NCI-H748 (cell line): ENCODE measurements around the gene PTH1R.

Experiments used
- DNase-seq: peaks from one replicate; lab custom pipeline; 2025; ENCODE audit not compliant: unreplicated experiment; lab: John Stamatoyannopoulos, UW

Gene PTH1R

GRCh38 chr3:46897829-46898320 lies 20.4 kb downstream of the PTH1R start:
- DNase-seq: no peak

- no peak for DNase-seq
Measured at GRCh38 chr3:46898321-46899150, 21.0 kb downstream of the PTH1R start.

GRCh38 chr3:46899151-46900006 lies 21.9 kb downstream of the PTH1R start:
- no peak for DNase-seq

GRCh38 chr3:46900007-46900292 lies 22.4 kb downstream of the PTH1R start:
- peak; percentile 78 for DNase-seq

- no peak for DNase-seq
Measured at GRCh38 chr3:46900356-46900755, 22.8 kb downstream of the PTH1R start.

DNA sequence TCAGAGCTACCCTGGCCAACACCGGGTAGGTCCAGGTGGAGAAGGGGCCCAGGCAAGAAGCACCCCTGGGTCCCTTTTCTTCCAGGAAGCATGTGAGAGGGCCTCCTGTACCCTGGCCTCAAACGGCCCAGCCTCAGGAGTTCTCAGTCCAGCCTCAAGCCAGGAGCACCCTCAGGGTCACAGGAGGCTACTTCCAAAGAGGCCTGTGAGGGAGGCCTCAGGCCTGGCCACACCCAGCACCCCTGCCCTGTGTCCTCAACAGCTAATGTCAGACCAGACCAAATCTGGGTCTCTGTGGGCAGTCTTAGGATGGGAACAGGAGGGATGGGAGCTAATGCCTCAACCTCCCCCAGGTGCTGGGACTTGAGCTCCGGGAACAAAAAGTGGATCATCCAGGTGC lies 23.5 kb downstream of the PTH1R start:
- DNase-seq: no peak

DNA sequence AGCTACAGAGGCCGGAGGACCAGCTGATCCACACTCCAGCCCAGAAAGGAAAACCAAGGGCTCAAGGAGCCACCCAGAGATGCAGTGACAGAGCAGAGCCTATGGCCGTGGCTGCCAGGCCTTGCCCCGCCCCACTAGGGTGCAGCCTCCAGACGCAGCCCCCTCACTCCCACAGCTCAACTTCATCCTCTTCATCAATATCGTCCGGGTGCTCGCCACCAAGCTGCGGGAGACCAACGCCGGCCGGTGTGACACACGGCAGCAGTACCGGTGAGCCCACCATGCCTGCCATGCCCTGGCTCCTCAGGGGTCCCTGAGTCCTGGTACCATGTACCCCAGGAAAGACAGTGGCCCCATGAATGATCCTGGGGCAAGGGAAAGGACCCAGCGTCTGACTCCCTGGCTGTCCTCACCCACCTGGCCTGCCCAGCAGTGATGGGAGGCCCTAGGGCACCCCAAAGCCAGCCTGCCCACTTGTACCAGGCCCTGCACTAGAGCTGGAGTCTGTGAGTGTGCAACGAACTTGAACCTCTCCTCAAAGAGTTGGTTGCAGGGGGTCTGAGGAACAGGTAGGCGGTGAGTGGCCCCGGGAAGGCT lies 24.2 kb downstream of the PTH1R start:
- no peak for DNase-seq

DNA sequence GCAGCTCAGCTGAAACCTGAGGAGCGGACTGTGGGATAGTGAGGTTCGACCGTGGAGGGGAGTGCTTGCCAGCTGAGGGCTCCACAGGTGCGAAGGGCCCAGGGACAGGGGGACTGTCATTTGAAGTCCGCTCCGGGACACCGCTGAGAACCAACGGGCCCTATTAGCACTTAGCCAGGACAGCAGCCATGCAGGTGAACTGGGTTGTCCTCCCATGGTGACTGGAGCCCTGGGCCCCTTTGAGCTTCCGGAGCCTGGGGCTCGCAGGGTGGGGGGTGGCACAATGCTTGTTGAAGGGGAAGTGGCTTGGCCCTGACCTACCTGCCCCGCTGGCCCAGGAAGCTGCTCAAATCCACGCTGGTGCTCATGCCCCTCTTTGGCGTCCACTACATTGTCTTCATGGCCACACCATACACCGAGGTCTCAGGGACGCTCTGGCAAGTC lies 24.7 kb downstream of the PTH1R start:
- DNase-seq: no peak

DNA sequence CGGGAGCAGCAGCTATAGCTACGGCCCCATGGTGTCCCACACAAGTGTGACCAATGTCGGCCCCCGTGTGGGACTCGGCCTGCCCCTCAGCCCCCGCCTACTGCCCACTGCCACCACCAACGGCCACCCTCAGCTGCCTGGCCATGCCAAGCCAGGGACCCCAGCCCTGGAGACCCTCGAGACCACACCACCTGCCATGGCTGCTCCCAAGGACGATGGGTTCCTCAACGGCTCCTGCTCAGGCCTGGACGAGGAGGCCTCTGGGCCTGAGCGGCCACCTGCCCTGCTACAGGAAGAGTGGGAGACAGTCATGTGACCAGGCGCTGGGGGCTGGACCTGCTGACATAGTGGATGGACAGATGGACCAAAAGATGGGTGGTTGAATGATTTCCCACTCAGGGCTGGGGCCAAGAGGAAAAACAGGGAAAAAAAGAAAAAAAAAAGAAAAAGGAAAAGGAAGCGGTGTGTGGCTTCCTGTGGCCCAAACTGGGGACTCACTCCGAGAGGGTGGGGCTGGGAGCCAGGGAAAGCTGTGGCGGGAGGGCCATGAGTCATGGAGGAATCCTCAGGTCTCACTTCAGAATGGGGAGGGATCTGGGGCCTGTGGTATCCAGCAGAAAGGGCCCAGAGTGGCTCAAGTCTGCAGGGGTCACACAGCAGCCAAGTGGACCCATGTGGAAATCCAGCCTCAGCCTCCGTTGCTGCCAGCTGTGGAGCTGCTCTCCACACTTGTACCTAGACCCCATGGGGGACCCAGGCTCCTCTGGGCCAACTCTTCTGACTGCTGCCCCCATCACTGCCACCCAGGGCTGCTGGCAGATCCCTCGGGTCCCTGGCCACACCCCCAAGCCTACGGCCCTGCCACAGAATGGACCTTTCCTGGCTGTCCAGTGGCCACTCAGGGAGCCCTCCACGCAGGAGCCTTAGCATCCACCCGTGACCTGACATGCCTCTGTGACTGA lies 26.1 kb downstream of the PTH1R start:
- no peak for DNase-seq

- DNase-seq: no peak
Measured at GRCh38 chr3:46904303-46905212, 27.0 kb downstream of the PTH1R start.

GRCh38 chr3:46905213-46905560 lies 27.7 kb downstream of the PTH1R start:
- no peak for DNase-seq

DNA sequence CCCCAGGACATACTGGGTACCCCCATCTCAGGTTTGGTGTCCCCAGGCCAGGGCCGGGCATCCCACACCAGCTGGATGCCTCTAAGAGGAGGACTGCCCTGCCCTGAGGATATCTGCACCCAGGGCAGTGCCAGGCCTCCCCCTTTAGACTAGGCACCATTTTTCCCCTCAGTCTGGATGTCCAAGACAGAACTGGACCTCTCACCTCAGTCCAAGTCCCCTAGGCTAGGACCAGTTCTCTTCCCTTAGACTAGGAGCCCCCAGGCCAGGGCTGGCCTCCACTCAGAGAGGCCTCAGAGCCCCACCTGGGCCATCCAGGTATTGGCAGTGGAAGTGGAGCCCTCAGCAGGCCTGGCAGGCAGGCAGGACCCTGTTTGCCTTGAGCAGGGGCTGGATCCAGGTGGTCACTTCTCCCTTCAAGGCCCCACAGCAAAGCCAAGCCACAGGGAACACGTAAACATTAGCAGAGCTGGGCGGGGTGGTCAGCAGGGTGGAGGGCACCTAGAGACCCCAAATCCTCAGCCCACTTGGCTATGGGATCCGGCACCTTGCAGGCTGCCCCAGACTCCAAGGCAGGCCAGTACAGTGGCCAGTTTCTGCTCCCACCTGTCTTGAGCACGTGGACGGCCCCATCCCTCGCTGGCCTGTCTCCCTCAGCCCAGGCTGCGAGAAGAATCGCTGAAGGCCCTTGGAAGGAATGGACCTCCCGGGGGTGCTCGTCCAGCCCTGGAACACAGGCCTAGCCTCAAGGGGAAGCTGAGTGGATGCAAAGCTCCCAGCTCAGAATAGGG lies 28.3 kb downstream of the PTH1R start:
- no peak for DNase-seq

- DNase-seq: no peak
Measured at GRCh38 chr3:46906471-46907058, 29.0 kb downstream of the PTH1R start.

GRCh38 chr3:46907271-46907670 lies 29.8 kb downstream of the PTH1R start:
- DNase-seq: no peak

GRCh38 chr3:46907960-46908293 lies 30.4 kb downstream of the PTH1R start:
- DNase-seq: no peak

GRCh38 chr3:46908294-46908985 lies 30.9 kb downstream of the PTH1R start:
- no peak for DNase-seq

DNA sequence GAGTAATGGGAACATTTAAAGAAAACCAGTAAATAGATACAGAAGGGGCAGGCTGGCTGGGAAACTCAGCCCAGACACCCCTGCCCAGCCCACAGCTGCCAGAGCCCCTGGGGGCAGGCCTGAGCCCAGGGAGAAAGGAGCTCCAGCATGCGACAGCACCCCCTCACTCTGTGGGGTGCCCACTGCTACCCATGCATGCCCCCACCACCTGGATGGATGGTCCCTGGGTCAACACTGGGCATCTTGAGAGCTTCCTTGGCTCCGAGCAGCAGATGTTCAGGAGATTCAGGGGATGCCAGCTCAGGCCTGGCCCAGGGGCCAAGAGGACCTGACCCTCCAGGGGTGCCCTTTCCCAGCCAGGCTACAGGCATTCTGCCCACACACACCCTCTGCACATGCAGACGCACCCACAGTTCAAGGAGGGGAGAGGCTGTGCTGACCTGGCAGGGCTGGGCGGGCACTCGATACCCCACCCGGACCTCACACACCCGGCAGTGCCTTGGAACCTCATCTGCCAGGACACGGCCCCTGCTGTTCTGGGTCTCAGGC lies 31.5 kb downstream of the PTH1R start:
- no peak for DNase-seq
